NCI-H345 (cell line): ENCODE data around the gene TRIM69.
"Not testable (repeated sequence)": the region's sequence is repeated elsewhere in the genome, so short reads cannot be mapped to it uniquely, and the experiment has no call there.

Experiments
- DNase-seq: peaks from one replicate; lab custom pipeline; 2025; lab: John Stamatoyannopoulos, UW

Gene TRIM69

DNA sequence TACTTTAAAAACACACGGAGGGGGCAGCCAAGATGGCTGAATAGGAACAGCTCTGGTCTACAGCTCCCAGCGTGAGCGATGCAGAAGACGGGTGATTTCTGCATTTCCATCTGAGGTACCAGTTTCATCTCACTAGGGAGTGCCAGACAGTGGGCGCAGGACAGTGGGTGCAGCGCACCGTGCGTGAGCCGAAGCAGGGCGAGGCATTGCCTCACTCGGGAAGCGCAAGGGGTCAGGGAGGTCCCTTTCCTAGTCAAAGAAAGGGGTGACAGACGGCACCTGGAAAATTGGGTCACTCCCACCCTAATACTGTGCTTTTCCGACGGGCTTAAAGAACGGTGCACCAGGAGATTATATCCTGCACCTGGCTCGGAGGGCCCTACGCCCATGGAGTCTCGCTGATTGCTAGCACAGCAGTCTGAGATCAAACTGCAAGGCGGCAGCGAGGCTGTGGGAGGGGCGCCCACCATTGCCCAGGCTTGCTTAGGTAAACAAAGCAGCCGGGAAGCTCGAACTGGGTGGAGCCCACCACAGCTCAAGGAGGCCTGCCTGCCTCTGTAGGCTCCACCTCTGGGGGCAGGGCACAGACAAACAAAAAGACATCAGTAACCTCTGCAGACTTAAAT is 3.0 kb downstream of the TRIM69 start:
- DNase-seq = not testable (repeated sequence)

DNA sequence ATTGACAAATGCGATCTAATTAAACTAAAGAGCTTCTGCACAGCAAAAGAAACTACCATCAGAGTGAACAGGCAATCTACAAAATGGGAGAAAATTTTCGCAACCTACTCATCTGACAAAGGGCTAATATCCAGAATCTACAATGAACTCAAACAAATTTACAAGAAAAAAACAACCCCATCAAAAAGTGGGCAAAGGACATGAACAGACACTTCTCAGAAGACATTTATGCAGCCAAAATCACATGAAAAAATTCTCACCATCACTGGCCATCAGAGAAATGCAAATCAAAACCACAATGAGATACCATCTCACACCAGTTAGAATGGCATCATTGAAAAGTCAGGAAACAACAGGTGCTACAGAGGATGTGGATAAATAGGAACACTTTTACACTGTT is 7.1 kb downstream of the TRIM69 start:
- DNase-seq = not testable (repeated sequence)

DNA sequence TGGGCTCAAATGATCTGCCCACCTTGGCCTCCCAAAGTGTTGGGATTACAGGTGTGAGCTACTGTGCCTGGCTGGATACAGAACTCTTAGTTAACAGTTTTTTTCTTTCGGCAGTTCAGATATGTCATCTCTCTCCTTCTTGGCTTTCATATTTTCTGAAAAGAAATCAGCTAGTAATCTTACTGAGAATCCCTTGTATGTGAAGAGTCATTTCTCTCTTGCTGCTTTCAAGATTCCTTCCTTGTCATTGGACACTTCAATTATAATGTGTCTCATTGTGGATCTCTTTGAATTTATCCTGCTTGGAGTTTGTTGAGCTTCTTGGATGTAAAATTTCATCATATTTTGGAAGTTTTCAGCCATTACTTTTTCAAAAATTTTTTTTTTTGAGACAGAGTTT is 17.0 kb downstream of the TRIM69 start:
- no peak for DNase-seq

DNA sequence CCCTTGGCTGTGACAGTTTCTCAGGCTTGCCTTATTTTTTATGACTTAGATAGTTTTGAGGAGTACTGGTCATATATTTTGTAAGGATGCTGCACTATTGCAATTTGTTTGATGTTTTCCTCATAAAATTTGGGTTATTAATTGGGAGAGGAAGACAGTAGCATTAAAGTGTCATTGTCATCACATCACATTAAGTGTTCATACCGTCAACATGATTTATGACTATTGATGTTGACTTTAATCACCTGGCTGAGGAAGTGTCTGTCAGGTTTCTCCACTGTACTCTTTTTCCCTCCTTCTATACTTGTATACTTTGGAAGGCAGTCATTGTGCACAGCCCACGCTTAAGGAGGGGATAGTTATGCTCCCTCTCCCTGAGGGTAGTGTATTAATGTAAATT is 26.9 kb downstream of the TRIM69 start:
- no peak for DNase-seq

DNA sequence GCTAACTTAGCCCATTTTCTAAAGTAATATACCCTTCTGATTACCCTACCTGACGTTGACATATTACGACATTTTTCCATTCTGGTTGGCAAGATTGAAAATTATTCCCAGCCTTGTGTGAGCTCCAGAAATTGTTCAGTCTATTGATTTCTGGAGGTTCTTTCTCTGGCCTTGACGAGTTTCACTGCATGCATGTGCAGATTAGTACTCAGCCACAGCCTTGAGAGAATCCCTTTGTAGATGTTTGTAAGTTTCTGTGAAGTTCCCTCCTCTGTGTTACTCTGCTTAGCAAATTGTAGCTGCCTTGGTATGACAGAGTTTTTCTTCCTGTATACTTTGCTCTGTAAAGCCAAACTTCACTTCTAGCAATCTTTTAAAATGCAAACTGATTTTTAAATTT is 27.5 kb downstream of the TRIM69 start:
- no peak for DNase-seq

DNA sequence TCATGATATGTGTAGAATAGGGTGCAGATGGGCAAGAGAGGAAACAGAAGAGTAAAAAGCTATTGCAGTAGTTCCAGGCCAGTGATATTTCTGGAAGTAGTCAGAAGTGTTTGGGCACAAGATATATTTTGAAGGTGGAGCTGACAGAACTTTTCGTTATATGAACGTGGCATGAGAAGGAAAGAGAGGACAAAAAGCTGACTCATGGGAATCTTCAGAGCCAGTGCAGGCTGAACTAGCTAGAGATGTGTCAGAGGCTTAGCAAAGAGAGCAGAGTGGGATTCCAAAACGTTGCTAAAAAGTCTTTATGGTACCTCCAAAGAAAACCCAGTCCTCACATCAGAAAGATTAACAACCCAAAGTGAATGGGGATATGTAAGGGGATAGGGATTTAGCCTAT is 28.7 kb downstream of the TRIM69 start:
- DNase-seq = no peak

DNA sequence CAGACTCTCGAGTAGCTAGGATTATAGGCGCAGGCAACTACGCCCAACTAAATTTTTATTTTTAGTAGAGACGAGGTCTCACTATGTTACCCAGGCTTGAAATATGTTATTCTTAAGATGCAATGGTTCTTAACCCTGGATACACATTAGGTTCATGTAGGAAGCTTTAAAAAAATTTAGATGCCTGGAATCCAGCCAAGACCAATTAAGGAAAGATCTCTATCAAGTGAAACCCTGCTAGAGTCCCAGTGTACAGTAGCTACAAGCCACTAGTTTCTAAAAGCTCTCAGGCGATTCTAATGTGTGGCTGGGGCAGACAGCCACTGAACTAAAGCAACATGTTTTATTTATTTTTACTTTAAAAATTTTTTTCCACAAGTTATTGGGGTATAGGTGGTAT is 33.2 kb downstream of the TRIM69 start:
- DNase-seq = no peak

DNA sequence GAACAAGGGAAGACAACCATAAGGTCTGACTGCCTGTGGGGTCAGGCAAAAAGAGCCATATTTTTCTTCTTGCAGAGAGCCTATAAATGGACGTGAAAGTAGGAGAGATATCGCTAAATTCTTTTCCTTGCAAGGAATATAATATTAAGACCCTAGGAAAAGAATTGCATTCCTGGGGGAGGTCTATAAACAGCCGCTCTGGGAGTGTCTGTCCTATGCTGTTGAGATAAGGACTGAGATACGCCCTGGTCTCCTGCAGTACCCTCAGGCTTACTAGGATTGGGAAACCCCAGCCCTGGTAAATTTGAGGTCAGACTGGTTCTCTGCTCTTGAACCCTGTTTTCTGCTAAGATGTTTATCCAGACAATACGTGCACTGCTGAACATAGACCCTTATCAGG is 34.4 kb downstream of the TRIM69 start:
- DNase-seq = not testable (repeated sequence)

DNA sequence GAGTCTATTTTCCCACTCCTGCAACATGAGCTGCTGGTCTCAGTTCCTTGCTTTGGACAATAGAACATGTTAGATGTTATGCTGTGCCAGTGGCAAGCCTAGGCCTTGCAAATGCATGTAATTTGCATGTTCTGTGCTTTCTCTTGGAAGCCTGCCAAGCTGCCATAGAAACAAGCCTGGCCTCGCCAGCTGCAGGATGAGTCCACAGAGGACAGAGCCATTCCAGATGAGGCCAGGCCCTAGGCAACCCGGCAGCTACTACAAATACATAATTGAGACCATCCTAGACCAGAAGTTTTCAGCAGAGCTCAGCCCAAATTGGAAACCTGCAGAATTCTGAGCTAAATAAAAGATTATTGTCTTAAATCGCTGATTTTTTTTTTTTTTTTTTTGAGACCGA is 39.6 kb downstream of the TRIM69 start:
- peak; percentile 92 for DNase-seq

DNA sequence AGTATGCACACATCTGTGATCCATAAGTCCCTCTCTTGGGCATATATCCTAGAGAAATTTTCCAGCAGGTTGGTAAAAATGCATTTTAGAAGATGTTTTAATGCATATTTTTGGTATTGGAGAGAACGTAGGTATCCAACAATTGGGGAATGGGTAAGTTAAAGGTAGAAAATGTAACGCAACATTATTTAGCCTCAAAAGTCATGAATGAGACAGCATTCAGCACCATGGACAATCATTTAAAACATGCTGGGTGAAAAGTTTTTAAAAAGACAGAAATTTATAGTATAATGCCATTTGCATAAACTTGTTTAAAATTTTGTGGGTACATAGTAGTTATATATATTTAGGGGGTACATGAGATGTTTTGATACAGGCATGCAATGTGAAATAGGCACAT is 43.4 kb downstream of the TRIM69 start:
- no peak for DNase-seq

DNA sequence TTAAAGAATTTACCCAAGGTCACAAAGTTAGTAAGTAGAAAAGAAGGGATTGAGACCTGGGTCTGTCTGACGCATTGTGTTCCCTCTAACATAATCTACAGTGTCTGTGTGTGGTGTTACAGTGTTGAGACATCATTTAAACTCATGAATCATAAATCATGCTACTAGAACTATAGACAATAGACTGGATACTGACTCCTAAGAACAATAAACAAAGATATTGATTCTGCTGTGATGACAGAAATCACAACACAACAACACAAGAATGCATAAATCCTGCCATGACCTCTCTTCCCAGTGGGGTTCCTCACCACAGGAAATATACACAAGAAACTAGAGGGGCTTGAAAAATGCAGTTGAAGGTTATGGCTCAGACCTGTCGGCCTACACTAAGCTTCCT is 44.3 kb downstream of the TRIM69 start:
- no peak for DNase-seq

DNA sequence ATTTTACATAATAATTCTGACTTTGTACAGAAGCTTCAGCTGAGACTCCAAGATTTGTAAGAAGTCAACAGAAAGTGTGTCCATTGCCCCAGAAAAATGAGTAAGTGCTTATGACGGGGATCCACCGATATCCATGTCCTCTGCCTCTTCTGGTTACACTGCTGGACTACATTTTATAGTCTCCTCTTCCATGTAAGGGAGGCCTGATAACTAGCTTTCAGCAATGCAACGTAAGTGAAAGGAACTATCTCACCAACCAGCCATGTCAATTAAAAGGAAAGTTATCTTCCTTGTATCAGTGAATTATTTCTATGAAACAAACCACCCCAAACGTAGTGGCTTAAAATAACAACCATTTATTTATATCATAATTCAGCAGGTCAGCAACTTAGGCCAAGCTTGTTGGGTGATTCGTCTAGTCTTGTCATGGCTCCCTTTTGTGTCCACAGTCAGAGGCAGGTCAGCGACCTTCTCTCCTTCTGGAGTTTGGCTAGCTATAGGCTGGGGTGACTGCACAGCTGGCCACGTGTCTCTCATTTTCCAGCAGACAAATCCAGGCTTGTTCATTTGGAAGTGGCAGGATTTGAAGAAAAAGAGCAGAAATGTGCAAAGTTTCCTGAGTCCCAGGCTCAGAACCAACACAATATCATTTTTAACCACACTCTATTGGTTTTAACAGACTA is 44.9 kb downstream of the TRIM69 start:
- no peak for DNase-seq

DNA sequence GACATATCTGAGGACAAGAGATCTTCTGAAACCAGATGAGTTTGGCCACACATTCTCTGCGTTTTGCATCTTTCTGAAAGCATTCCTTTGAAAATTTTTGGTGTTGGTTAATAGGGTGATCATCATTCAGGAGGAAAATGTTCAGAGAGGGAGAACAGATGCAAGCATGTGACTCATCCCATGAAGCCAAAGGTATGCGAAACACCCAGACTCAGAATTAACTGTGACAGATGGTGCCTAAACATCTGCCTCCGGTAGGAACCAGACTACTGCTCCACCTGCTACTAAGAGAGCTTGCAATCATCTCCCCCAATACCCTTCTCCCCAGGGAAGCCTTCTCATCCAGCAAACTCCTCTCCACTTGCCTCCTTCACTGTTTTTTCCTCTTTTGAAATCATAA is 46.2 kb downstream of the TRIM69 start:
- DNase-seq = no peak

DNA sequence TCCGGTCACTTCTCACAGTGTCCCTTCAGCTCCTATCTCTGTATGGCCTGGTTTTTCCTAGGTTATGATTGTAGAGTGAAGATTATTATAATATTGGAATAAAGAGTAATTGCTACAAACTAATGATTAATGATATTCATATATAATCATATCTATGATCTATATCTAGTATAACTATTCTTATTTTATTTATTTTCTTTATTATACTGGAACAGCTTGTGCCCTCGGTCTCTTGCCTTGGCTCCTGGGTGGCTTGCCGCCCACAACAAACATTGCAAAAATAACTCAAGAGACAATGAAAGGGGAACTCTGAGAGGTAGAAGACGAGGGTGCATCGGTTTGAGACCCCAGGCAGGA is 48.6 kb downstream of the TRIM69 start:
- DNase-seq = not testable (repeated sequence)

DNA sequence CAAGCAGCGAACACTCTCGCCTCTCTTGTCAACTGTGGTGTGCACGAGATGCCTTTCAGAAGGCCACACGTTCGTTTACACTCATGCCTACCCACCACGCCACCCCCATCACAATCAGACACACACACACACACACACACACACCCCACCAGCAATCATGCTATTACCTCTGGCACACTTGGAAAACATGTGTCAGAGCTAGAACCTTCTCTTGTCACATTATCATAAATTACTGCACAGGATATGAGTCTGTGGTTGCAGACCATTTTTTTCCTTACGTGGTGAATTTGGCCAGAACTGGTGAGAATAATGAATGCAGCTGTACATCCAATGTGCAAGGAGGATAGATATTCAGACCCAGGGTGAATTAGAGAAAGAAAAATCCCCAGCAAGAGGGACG is 52.4 kb downstream of the TRIM69 start:
- no peak for DNase-seq

DNA sequence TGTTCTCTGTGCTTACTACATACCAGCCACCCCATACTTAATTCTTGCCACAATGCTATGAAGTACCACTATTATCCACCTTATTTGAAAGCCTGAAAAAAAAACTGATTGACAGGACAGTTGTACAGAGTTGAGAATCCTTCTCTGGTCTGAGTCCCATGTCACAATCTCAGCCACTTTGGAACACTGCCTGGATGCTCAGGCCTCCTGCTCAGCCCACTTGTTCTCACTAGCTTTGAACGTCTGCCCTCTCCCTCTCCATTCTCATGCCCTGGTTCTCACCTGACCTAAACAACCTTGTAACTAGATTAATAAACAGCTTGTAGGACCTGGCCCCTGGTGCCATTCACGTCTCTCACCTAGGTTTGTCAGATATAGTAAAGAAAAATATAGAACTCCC is 53.9 kb downstream of the TRIM69 start:
- no peak for DNase-seq

DNA sequence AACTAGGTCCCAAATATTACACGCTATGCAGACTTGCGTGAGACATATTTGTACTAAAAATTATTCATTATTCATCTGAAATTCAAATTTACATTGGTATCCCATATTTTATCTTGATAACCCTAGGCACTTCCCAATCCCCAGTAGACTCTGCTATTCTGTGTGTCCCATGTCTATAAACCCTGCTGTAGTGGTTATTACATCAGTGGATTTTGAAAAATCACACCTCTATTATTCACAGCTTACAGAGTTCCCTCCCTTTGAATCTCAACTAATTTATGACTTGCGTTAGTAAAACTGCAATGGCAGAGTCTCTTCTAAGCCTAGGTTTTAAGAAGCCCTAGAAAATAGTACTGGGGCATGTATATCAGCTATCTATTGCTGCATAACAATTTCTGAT is 54.3 kb downstream of the TRIM69 start:
- DNase-seq = no peak

DNA sequence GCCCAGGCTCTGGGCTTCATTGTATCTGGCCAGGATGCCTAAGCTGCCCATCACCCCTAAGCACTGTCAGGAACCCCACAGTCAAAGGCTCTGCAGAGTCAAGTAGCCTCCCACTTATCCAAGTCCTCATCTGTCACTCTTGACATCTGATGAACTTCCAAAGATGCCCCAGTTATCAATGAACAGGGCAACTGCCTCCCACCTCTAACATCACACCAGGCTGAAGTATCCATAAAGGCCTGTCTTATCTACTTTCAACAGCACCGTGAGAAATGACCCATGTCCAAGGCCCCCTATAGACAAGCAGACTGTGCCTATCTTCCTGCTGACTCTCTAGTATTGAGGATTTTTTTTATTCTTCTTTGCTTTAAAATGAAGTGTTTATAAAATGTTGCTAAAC is 56.4 kb downstream of the TRIM69 start:
- DNase-seq = no peak

DNA sequence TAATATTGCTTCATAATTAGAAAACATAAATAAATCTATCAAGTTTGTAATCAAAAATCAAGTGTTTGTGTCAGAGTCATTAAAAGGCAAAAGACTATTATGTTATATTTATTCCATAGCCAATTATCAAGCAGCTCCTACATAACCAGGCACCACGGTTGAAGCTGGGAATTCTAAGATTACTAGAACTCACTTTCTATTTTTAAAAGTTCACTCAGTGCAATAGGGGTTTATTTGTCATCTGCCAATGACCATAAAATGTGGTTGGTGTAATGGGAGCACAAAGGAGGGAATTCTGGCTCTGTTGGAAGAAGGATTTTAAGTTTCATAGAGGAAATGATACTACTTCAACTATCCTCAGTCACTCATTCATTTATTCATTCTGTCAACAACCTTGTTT is 57.7 kb downstream of the TRIM69 start:
- no peak for DNase-seq

DNA sequence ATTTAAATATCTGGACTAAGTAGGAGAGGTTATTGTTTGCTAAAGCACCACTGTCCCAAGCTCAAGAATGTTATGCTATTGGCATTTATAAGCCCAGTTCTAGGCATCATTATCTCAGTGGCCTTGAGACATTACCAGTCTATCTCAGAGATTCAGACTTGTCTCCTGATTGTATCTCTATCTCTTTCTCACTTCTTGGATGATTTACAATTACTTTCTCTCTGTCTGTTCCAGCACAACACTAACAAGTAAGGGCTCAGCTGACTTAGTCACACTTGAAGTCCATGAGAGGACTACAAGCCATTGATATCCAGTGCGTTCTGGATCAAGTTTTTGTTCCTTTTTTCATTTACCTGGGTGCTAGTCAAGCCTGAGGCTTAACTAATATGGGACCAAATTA is 60.2 kb downstream of the TRIM69 start:
- no peak for DNase-seq

DNA sequence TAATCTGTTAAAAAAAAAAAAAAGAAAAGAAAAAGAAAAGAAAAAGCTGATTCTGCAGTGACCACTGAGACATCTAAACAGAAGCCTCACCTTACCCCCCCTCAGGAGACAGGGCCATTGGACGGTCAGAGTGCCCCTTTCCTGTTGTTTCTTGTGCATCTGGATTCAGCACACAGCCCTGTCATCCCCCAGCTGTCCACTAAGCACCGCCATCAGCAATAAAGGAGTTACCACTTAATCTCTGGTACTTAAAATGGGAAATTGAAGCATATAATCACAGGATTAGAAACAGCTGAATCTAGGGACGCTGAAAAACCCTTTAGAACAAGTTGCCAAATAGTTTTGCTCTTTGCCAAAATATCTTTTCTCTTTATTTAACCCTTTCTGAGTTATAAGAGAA is 62.5 kb downstream of the TRIM69 start:
- no peak for DNase-seq

DNA sequence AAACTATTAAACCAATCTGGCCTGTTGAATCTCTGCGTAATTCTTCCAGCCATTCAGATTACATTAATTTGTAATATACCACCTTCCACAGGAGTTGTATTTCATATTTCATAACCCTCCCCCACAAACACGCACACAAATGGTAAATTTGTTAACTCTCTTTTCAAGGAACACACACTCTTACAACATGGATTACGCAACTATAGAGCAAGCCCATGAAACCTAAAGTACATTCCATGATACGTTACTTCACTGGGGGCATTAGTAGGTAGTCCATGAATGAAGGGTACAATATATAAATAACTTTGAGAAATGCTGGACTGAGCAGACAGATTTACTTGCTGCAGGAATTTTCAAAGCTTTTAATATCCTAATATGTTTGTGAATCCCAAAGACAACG is 65.0 kb downstream of the TRIM69 start:
- no peak for DNase-seq

DNA sequence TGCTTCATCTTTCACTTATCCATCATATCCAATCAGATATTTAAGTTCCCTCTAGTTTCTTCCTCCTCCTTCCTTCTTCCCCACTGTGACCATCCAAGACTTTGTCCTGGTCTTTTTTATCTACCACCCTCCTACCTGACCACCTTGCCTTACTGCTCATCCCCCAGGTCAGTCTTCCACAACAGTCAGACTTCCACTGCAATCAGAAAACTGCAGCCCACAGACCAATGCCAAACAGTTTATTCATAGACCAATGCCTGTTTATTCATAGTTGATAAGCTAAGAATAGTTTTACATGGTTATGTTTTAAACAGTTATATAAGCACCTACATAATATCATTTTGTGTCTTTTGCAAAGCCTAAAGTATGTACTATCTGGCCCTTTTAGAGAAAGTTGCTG is 65.5 kb downstream of the TRIM69 start:
- DNase-seq = no peak

DNA sequence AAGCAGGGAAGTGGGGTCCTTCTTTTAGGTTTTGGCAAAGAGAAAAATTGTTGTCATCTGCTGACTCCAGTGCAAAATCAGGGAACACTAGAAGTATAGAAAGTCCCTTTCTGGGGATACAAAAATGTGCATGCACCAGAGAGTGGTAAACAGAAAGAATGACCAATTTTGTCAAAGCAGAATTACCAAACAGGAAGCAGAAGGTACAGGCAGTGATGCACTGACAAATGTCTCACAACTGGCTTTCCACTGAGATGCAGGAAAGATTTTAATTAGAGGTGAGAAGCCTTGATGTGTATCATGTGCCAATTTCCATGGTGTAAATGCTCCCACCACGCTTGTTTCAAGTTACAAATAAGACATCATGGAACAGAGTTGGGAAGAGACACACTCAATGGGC is 66.0 kb downstream of the TRIM69 start:
- DNase-seq = no peak
